HG03196 (cell line): ENCODE measurements around the gene RSRC1.
"Not testable (repeated sequence)": the region's sequence is repeated elsewhere in the genome, so short reads cannot be mapped to it uniquely, and the experiment has no call there.

ENCODE experiments used
- ATAC-seq: cut with Tn5 transposase; IDR thresholded peaks from one replicate; pipeline ENCODE4 v1.9.1; 2021; ENCODE audit not compliant: unreplicated experiment

The RSRC1 gene

GRCh38 chr3:158452334-158452733 lies 342.4 kb downstream of the RSRC1 start:
- ATAC-seq: no peak

GRCh38 chr3:158453004-158453403 lies 343.1 kb downstream of the RSRC1 start:
- ATAC-seq: no peak

GRCh38 chr3:158453865-158454264 lies 344.0 kb downstream of the RSRC1 start:
- ATAC-seq: no peak

- no peak for ATAC-seq
These were observed 345.5 kb downstream of the RSRC1 start for GRCh38 chr3:158455406-158455805.

- no peak for ATAC-seq
These were observed 346.2 kb downstream of the RSRC1 start for GRCh38 chr3:158456114-158456513.

GRCh38 chr3:158458464-158458863 lies 348.6 kb downstream of the RSRC1 start:
- no peak for ATAC-seq

GRCh38 chr3:158460926-158461325 lies 351.0 kb downstream of the RSRC1 start:
- ATAC-seq: no peak

- ATAC-seq: no peak
These were observed 353.7 kb downstream of the RSRC1 start for GRCh38 chr3:158463556-158463955.

GRCh38 chr3:158465074-158465473 lies 355.2 kb downstream of the RSRC1 start:
- ATAC-seq: no peak

GRCh38 chr3:158470944-158471638 lies 361.2 kb downstream of the RSRC1 start:
- no peak for ATAC-seq

GRCh38 chr3:158471639-158472294 lies 361.9 kb downstream of the RSRC1 start:
- no peak for ATAC-seq

- ATAC-seq: no peak
These were observed 369.2 kb downstream of the RSRC1 start for GRCh38 chr3:158479051-158479450.

GRCh38 chr3:158483701-158484235 lies 373.9 kb downstream of the RSRC1 start:
- no peak for ATAC-seq

GRCh38 chr3:158486200-158486599 lies 376.3 kb downstream of the RSRC1 start:
- ATAC-seq: no peak

GRCh38 chr3:158488670-158489069 lies 378.8 kb downstream of the RSRC1 start:
- no peak for ATAC-seq

- no peak for ATAC-seq
These were observed 379.3 kb downstream of the RSRC1 start for GRCh38 chr3:158489181-158489580.

- ATAC-seq: no peak
These were observed 382.1 kb downstream of the RSRC1 start for GRCh38 chr3:158491968-158492367.

GRCh38 chr3:158492685-158493084 lies 382.8 kb downstream of the RSRC1 start:
- no peak for ATAC-seq

GRCh38 chr3:158493931-158494330 lies 384.0 kb downstream of the RSRC1 start:
- ATAC-seq: no peak

GRCh38 chr3:158494673-158495072 lies 384.8 kb downstream of the RSRC1 start:
- ATAC-seq: no peak

GRCh38 chr3:158495398-158495902 lies 385.6 kb downstream of the RSRC1 start:
- not testable (repeated sequence) for ATAC-seq

- no peak for ATAC-seq
These were observed 395.2 kb downstream of the RSRC1 start for GRCh38 chr3:158505117-158505516.
